ENCODE data around the gene SMARCC2.

GRCh38 chr12:56236985-56237384 lies 47.7 kb upstream of the SMARCC2 start:
- TF ChIP-seq CTCF (IDR thresholded peaks at IDR 0.05 in 2 of 3, conservative IDR thresholded peaks at IDR 0.05 in 1 of 3; ENCODE audit: borderline replicate concordance in 1 of 3, insufficient read depth in 1 of 3, low read depth in 2 of 3, low read length in 2 of 3) = no peak
- TF ChIP-seq SIN3A (IDR thresholded peaks at IDR 0.05; ENCODE audit: low read depth) = no peak
- TF ChIP-seq POLR2AphosphoS5 (IDR thresholded peaks at IDR 0.05; ENCODE audit: low read depth, low read length) = no peak
